ENCODE results near the gene ACLY.

ACLY gene

DNA sequence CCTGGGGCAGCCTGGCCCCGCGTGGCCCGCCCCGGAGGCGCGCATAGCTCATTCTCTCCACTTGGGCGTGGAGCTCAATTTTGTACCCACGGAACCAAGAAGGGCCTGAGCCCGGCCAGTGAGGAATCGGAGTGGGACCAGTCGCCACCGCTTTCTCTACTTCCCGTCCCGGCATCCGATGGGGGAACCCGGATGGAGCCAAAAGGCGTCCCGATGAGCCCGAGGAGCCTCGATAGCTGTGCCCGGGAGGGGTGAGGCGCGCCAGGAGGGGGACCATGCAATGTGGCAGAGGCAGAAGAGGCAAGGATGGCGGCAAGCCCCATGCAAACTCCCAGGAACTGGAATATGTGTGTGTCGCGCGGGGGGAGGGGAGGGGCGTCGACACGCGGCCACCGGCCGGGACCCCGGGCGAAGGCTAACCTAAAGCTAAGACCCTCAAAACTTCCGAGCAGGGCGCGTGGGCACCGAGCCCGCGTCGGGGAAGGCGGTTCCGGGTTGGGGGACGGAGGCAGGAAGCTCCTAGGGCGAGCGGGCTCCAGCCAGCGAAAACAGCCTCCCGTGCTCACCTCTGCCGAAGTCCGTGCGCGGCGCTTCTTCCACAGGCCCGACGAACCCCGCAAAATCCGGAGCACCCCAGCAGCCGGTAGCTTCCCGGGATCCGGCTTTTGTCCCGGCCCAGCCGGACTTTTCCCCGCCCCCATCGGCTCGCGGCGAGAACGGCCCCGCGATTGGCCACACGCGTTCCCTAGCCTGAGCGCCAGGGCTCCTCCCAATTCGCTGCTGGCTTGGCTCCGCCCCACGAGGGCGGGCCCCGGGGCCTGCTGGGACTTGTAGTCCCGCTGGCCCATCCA lies at the start of gene ACLY:
ACLY (minus strand) TSS at position 638 of the 851 bp plus-strand sequence. CDS start 5,078 bp downstream, outside the sequence.
- CTCF ChIA-PET = interaction anchor here (0.6 to 3.7 kb wide), 11 partner anchors 11 to 1123 kb away, joined by 3 to 18 read pairs (median 4); partner anchors contain the start of genes DNAJC7, ODAD4 and P3H4
- H3K36me3 ChIP-seq (ENCODE audit: control insufficient read depth in 2 of 2, insufficient read depth in 1 of 2, low read length in 2 of 2) = peaks cover 2 to 12% of the 10 kb centered on the region in 2 experiments; a peak in 2 of 3 replicates
- H3K9me3 ChIP-seq (ENCODE audit: control insufficient read depth, insufficient read depth, low read depth, low read length) = no peaks in the 10 kb centered on the region
- POLR2A ChIA-PET = interaction anchor here (0.7 to 4.2 kb wide), 28 partner anchors 9 to 504 kb away, joined by 3 to 73 read pairs (median 5); partner anchors contain the start of genes CAVIN1, CNP, DNAJC7 and EIF1
- H3K27ac ChIP-seq (ENCODE audit: extremely low read depth, low read depth, low read length) = peak within 1 kb of the TSS; percentile 91
- peak within 1 kb of the TSS; percentile 88 for H3K4me3 ChIP-seq (ENCODE audit: low read depth, low read length)
- H3K4me1 ChIP-seq (ENCODE audit: control insufficient read depth, insufficient read depth, low read length) = peaks cover 21% of the 10 kb centered on the region
- TF ChIP-seq ZNF184 (tag by site-specific recombination; IDR thresholded peaks at IDR 0.05) (no peak), ZNF544 (tag by site-specific recombination; IDR thresholded peaks at IDR 0.05) (no peak), ZNF600 (tag by site-specific recombination; IDR thresholded peaks at IDR 0.05) (no peak; the same call in 1 of the 2 replicates), ZNF571 (tag by site-specific recombination; IDR thresholded peaks at IDR 0.05) (no peak), ZNF621 (tag by site-specific recombination; IDR thresholded peaks at IDR 0.05) (no peak), ZNF514 (tag by site-specific recombination; IDR thresholded peaks at IDR 0.05) (no peak), YY1 (tag by site-specific recombination; IDR thresholded peaks at IDR 0.05) (peak; percentile 60; the same call in 1 of the 2 replicates), MEIS1 (CRISPR knock-in tag; IDR thresholded peaks at IDR 0.05; ENCODE audit: borderline replicate concordance) (no peak), ZBTB1 (tag by site-specific recombination; IDR thresholded peaks at IDR 0.05) (peak; percentile 59; the same call in 1 of the 2 replicates), ZNF302 (tag by site-specific recombination; IDR thresholded peaks at IDR 0.05; ENCODE audit: low read depth) (no peak), ZNF169 (tag by site-specific recombination; IDR thresholded peaks at IDR 0.05) (no peak), ZNF837 (tag by site-specific recombination; IDR thresholded peaks at IDR 0.05) (no peak), ZNF654 (tag by site-specific recombination; IDR thresholded peaks at IDR 0.05; ENCODE audit: low read depth) (no peak), OSR2 (tag by site-specific recombination; IDR thresholded peaks at IDR 0.05) (0 out of 2 replicates have a peak, but pooled peaks have one; percentile 15), ZNF610 (tag by site-specific recombination; IDR thresholded peaks at IDR 0.05; ENCODE audit: borderline replicate concordance) (no peak), ZNF146 (tag by site-specific recombination; IDR thresholded peaks at IDR 0.05) (no peak), ZNF174 (tag by site-specific recombination; IDR thresholded peaks at IDR 0.05) (no peak), SP3 (tag by site-specific recombination; IDR thresholded peaks at IDR 0.05) (peak; percentile 99), MYNN (tag by site-specific recombination; IDR thresholded peaks at IDR 0.05; ENCODE audit: borderline replicate concordance) (no peak), SALL2 (tag by site-specific recombination; IDR thresholded peaks at IDR 0.05; ENCODE audit: borderline replicate concordance) (no peak)
- TF ChIP-seq, protein P1, sequence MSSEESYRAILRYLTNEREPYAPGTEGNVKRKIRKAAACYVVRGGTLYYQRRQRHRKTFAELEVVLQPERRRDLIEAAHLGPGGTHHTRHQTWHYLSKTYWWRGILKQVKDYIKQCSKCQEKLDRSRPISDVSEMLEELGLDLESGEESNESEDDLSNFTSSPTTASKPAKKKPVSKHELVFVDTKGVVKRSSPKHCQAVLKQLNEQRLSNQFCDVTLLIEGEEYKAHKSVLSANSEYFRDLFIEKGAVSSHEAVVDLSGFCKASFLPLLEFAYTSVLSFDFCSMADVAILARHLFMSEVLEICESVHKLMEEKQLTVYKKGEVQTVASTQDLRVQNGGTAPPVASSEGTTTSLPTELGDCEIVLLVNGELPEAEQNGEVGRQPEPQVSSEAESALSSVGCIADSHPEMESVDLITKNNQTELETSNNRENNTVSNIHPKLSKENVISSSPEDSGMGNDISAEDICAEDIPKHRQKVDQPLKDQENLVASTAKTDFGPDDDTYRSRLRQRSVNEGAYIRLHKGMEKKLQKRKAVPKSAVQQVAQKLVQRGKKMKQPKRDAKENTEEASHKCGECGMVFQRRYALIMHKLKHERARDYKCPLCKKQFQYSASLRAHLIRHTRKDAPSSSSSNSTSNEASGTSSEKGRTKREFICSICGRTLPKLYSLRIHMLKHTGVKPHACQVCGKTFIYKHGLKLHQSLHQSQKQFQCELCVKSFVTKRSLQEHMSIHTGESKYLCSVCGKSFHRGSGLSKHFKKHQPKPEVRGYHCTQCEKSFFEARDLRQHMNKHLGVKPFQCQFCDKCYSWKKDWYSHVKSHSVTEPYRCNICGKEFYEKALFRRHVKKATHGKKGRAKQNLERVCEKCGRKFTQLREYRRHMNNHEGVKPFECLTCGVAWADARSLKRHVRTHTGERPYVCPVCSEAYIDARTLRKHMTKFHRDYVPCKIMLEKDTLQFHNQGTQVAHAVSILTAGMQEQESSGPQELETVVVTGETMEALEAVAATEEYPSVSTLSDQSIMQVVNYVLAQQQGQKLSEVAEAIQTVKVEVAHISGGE (tag by site-specific recombination; conservative IDR thresholded peaks at IDR 0.05; ENCODE audit: low read depth) = peak; percentile 68; the same call in 1 of the 2 replicates
- TF ChIP-seq, protein P2, sequence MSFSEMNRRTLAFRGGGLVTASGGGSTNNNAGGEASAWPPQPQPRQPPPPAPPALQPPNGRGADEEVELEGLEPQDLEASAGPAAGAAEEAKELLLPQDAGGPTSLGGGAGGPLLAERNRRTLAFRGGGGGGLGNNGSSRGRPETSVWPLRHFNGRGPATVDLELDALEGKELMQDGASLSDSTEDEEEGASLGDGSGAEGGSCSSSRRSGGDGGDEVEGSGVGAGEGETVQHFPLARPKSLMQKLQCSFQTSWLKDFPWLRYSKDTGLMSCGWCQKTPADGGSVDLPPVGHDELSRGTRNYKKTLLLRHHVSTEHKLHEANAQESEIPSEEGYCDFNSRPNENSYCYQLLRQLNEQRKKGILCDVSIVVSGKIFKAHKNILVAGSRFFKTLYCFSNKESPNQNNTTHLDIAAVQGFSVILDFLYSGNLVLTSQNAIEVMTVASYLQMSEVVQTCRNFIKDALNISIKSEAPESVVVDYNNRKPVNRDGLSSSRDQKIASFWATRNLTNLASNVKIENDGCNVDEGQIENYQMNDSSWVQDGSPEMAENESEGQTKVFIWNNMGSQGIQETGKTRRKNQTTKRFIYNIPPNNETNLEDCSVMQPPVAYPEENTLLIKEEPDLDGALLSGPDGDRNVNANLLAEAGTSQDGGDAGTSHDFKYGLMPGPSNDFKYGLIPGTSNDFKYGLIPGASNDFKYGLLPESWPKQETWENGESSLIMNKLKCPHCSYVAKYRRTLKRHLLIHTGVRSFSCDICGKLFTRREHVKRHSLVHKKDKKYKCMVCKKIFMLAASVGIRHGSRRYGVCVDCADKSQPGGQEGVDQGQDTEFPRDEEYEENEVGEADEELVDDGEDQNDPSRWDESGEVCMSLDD (tag by site-specific recombination; IDR thresholded peaks at IDR 0.05) = peak; percentile 92
- TF ChIP-seq, protein P3, sequence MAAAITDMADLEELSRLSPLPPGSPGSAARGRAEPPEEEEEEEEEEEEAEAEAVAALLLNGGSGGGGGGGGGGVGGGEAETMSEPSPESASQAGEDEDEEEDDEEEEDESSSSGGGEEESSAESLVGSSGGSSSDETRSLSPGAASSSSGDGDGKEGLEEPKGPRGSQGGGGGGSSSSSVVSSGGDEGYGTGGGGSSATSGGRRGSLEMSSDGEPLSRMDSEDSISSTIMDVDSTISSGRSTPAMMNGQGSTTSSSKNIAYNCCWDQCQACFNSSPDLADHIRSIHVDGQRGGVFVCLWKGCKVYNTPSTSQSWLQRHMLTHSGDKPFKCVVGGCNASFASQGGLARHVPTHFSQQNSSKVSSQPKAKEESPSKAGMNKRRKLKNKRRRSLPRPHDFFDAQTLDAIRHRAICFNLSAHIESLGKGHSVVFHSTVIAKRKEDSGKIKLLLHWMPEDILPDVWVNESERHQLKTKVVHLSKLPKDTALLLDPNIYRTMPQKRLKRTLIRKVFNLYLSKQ (tag by site-specific recombination; IDR thresholded peaks at IDR 0.05; ENCODE audit: borderline replicate concordance) = 0 out of 2 replicates have a peak, but pooled peaks have one; percentile 7
- TF ChIP-seq, protein P4, sequence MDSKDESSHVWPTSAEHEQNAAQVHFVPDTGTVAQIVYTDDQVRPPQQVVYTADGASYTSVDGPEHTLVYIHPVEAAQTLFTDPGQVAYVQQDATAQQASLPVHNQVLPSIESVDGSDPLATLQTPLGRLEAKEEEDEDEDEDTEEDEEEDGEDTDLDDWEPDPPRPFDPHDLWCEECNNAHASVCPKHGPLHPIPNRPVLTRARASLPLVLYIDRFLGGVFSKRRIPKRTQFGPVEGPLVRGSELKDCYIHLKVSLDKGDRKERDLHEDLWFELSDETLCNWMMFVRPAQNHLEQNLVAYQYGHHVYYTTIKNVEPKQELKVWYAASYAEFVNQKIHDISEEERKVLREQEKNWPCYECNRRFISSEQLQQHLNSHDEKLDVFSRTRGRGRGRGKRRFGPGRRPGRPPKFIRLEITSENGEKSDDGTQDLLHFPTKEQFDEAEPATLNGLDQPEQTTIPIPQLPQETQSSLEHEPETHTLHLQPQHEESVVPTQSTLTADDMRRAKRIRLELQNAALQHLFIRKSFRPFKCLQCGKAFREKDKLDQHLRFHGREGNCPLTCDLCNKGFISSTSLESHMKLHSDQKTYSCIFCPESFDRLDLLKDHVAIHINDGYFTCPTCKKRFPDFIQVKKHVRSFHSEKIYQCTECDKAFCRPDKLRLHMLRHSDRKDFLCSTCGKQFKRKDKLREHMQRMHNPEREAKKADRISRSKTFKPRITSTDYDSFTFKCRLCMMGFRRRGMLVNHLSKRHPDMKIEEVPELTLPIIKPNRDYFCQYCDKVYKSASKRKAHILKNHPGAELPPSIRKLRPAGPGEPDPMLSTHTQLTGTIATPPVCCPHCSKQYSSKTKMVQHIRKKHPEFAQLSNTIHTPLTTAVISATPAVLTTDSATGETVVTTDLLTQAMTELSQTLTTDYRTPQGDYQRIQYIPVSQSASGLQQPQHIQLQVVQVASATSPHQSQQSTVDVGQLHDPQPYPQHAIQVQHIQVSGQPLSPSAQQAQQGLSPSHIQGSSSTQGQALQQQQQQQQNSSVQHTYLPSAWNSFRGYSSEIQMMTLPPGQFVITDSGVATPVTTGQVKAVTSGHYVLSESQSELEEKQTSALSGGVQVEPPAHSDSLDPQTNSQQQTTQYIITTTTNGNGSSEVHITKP (tag by site-specific recombination; IDR thresholded peaks at IDR 0.05) = peak; percentile 42; the same call in 1 of the 2 replicates

Data from HEK293 (cell line).